WTC11 (cell line): ENCODE measurements around the gene ATAD2B. TPM values are rescaled to one million over a fixed set of nuclear protein-coding genes. Genes with fewer than 3 reads are reported as not detected.

Experiments
- ATAC-seq: fragments of 200-7000 bp; cut with Tn5 transposase; 2 replicates; pipeline ENCODE4 v1.10.0; 2021; ENCODE audit warnings: mild to moderate bottlenecking, moderate library complexity
- CTCF ChIA-PET: fragments of 300-600 bp; sonication (Branson Sonifier 250); formaldehyde crosslinking; loops from one replicate; lab custom pipeline; 2021; ENCODE audit warnings: antibody characterized with exemption; lab: Charles Lee
- POLR2A ChIA-PET: fragments of 350-600 bp; sonication (Branson Sonifier 250); formaldehyde crosslinking; loops from one replicate; lab custom pipeline; 2021; ENCODE audit warnings: antibody characterized with exemption; lab: Charles Lee
- DNase-seq: peaks from one replicate; pipeline ENCODE4 v3.0.0; 2021; ENCODE audit warnings: low spot score
- H3K27ac Mint-ChIP-seq: 2 replicates; pipeline ENCODE4 v1.8.0; 2021; ENCODE audit warnings: mixed read lengths
- H3K27me3 Mint-ChIP-seq: 2 replicates; pipeline ENCODE4 v1.8.0; 2021; ENCODE audit warnings: low read depth, mild to moderate bottlenecking, moderate library complexity, mixed read lengths
- H3K36me3 Mint-ChIP-seq: 2 replicates; pipeline ENCODE4 v1.8.0; 2021; ENCODE audit warnings: mixed read lengths
- H3K4me1 Mint-ChIP-seq: 2 replicates; pipeline ENCODE4 v1.8.0; 2022; ENCODE audit warnings: mixed read lengths
- H3K4me3 Mint-ChIP-seq: 2 replicates; pipeline ENCODE4 v1.8.0; 2021; ENCODE audit warnings: mild to moderate bottlenecking, moderate library complexity, mixed read lengths
- H3K9me3 Mint-ChIP-seq: 2 replicates; pipeline ENCODE4 v1.8.0; 2021; ENCODE audit warnings: mixed read lengths
- AR ChIP-seq: fragments of 250-450 bp; sonication (Bioruptor Pico); IDR thresholded peaks from 2 replicates; pipeline ENCODE4 v1.9.0; 2021; ENCODE audit warnings: mild to moderate bottlenecking
- ATF1 ChIP-seq: sonication (generic); formaldehyde crosslinking; IDR thresholded peaks from 2 replicates; pipeline ENCODE4 v1.8.1; 2023; ENCODE audit warnings: mild to moderate bottlenecking, moderate library complexity, missing genetic modification reagents
- CBFB ChIP-seq: sonication (generic); formaldehyde crosslinking; IDR thresholded peaks from 2 replicates; pipeline ENCODE4 v1.8.1; 2022; ENCODE audit warnings: mild to moderate bottlenecking, low read depth, missing genetic modification reagents
- CTCF ChIP-seq: fragments of 200-600 bp; IDR thresholded peaks from 2 replicates; pipeline ENCODE4 v1.8.0; 2022; ENCODE audit warnings: antibody characterized with exemption
- E2F5 ChIP-seq: sonication (generic); formaldehyde crosslinking; IDR thresholded peaks from 2 replicates; pipeline ENCODE4 v1.8.1; 2022; ENCODE audit warnings: mild to moderate bottlenecking, moderate library complexity, missing genetic modification reagents
- ERG ChIP-seq: fragments of 250-450 bp; sonication (Bioruptor Pico); IDR thresholded peaks from 2 replicates; pipeline ENCODE4 v1.8.0; 2021; ENCODE audit warnings: mild to moderate bottlenecking
- ESRRA ChIP-seq: sonication (generic); formaldehyde crosslinking; IDR thresholded peaks from 2 replicates; pipeline ENCODE4 v1.8.1; 2022; ENCODE audit warnings: mild to moderate bottlenecking, missing genetic modification reagents, borderline replicate concordance
- FOXP1 ChIP-seq: sonication (generic); formaldehyde crosslinking; IDR thresholded peaks from 2 replicates; pipeline ENCODE4 v1.8.0; 2022; ENCODE audit warnings: missing genetic modification reagents, mild to moderate bottlenecking, moderate library complexity, borderline replicate concordance
- GABPB1 ChIP-seq: sonication (generic); formaldehyde crosslinking; IDR thresholded peaks from 2 replicates; pipeline ENCODE4 v1.8.1; 2023; ENCODE audit warnings: mild to moderate bottlenecking, missing genetic modification reagents
- IRF2 ChIP-seq: sonication (generic); formaldehyde crosslinking; IDR thresholded peaks from 2 replicates; pipeline ENCODE4 v1.8.0; 2022; ENCODE audit warnings: low read depth, missing genetic modification reagents, borderline replicate concordance
- KAT7 ChIP-seq: sonication (generic); formaldehyde crosslinking; IDR thresholded peaks from 2 replicates; pipeline ENCODE4 v1.8.1; 2023; ENCODE audit warnings: missing genetic modification reagents, mild to moderate bottlenecking, borderline replicate concordance
- OVOL2 ChIP-seq: fragments of 250-450 bp; sonication (Bioruptor Pico); IDR thresholded peaks from 2 replicates; pipeline ENCODE4 v1.9.0; 2021; ENCODE audit warnings: mild to moderate bottlenecking, borderline replicate concordance
- PRDM15 ChIP-seq: sonication (generic); formaldehyde crosslinking; IDR thresholded peaks from 2 replicates; pipeline ENCODE4 v1.8.0; 2022; ENCODE audit warnings: missing genetic modification reagents
- TCF7 ChIP-seq: sonication (generic); formaldehyde crosslinking; IDR thresholded peaks from 2 replicates; pipeline ENCODE4 v1.8.0; 2022; ENCODE audit warnings: mild to moderate bottlenecking, low read depth, missing genetic modification reagents, moderate library complexity
- TP53 ChIP-seq: sonication (generic); formaldehyde crosslinking; IDR thresholded peaks from 2 replicates; pipeline ENCODE4 v1.8.1; 2023; ENCODE audit warnings: mild to moderate bottlenecking, missing genetic modification reagents
- USF2 ChIP-seq: sonication (generic); formaldehyde crosslinking; IDR thresholded peaks from 2 replicates; pipeline ENCODE4 v1.8.1; 2023; ENCODE audit warnings: mild to moderate bottlenecking, missing genetic modification reagents, moderate library complexity
- ZBTB21 ChIP-seq: sonication (generic); formaldehyde crosslinking; IDR thresholded peaks from 2 replicates; pipeline ENCODE4 v1.8.1; 2023; ENCODE audit warnings: mild to moderate bottlenecking, missing genetic modification reagents, borderline replicate concordance
- ZNF396 ChIP-seq: fragments of 250-450 bp; sonication (Bioruptor Pico); IDR thresholded peaks from 2 replicates; pipeline ENCODE4 v1.8.0; 2021; ENCODE audit warnings: mild to moderate bottlenecking, moderate library complexity, borderline replicate concordance
- total RNA-seq: library from RNA; stranded (reverse); gene quantifications from 3 replicates; pipeline ENCODE4 v1.2.3, GENCODE V29; 2021

The ATAD2B gene
- total RNA-seq, 1 experiment from 2014 or later, result 21.5 TPM

GRCh38 chr2:23772056-23772455 lies 154.9 kb downstream of the ATAD2B start:
- no peaks in the 10 kb centered on the region for H3K4me1 Mint-ChIP-seq
- ChIA-PET CTCF (no interaction called here), POLR2A (no interaction called here)
- H3K9me3 Mint-ChIP-seq, result peaks cover 13% of the 10 kb centered on the region
- H3K27ac Mint-ChIP-seq, result no peak overlapping the region
- TF ChIP-seq USF2 (CRISPR knock-in tag) (no peak), FOXP1 (no peak), CBFB (CRISPR knock-in tag) (no peak), CTCF (no peak), TCF7 (CRISPR knock-in tag) (no peak)
- H3K36me3 Mint-ChIP-seq, result peaks cover 31% of the 10 kb centered on the region
- DNase-seq, result no peak
- ATAC-seq, result no peak
- H3K4me3 Mint-ChIP-seq, result no peak overlapping the region
- no peaks in the 10 kb centered on the region for H3K27me3 Mint-ChIP-seq

- no peak for TF ChIP-seq FOXP1
- no peak for TF ChIP-seq AR (CRISPR knock-in tag)
- TF ChIP-seq ZBTB21 (CRISPR knock-in tag), result no peak
- no peak for TF ChIP-seq ZNF396 (CRISPR knock-in tag)
- no peak for TF ChIP-seq PRDM15 (CRISPR knock-in tag)
- H3K4me1 Mint-ChIP-seq, result no peaks in the 10 kb centered on the region
- H3K27me3 Mint-ChIP-seq, result no peaks in the 10 kb centered on the region
- no peak for DNase-seq
- peaks cover 13% of the 10 kb centered on the region for H3K9me3 Mint-ChIP-seq
- ChIA-PET POLR2A (no interaction called here), CTCF (no interaction called here)
- H3K27ac Mint-ChIP-seq, result no peak overlapping the region
- H3K36me3 Mint-ChIP-seq, result peaks cover 26% of the 10 kb centered on the region
- no peak overlapping the region for H3K4me3 Mint-ChIP-seq
- ATAC-seq, result no peak
These were observed 157.6 kb downstream of the ATAD2B start for GRCh38 chr2:23769364-23769763.

GRCh38 chr2:23767876-23768621 lies 158.9 kb downstream of the ATAD2B start:
- ATAC-seq, result no peak
- no peak for TF ChIP-seq TP53 (CRISPR knock-in tag)
- no peak for TF ChIP-seq ATF1
- TF ChIP-seq GABPB1 (CRISPR knock-in tag), result no peak
- no peak for TF ChIP-seq ERG (CRISPR knock-in tag)
- TF ChIP-seq OVOL2, result no peak
- TF ChIP-seq ESRRA (CRISPR knock-in tag), result no peak
- no peak for TF ChIP-seq E2F5
- TF ChIP-seq KAT7 (CRISPR knock-in tag), result no peak
- no peak for TF ChIP-seq IRF2 (CRISPR knock-in tag)

More at GRCh38 chr2:23767876-23768621, 158.9 kb downstream of the ATAD2B start:
- ChIA-PET CTCF (no interaction called here), POLR2A (no interaction called here)
- no peak for DNase-seq
- H3K4me1 Mint-ChIP-seq, result no peaks in the 10 kb centered on the region
- no peaks in the 10 kb centered on the region for H3K27me3 Mint-ChIP-seq
- no peak overlapping the region for H3K4me3 Mint-ChIP-seq
- peaks cover 26% of the 10 kb centered on the region for H3K36me3 Mint-ChIP-seq
- peaks cover 13% of the 10 kb centered on the region for H3K9me3 Mint-ChIP-seq
- H3K27ac Mint-ChIP-seq, result no peak overlapping the region
